Keratinocyte (primary cell): ENCODE data around the gene MYCBP2. TPM values are rescaled to one million over a fixed set of nuclear protein-coding genes. Genes with fewer than 3 reads are reported as not detected.

Source experiments
- DNase-seq: peaks from one replicate; pipeline ENCODE4 v3.0.0-alpha.2; 2011; ENCODE audit warnings: low read depth, missing footprints, low spot score
- FAIRE-seq: peaks from 2 replicates; lab custom pipeline; 2011; peaks lifted over from hg19 to GRCh38; lab: Jason Lieb, UNC
- H2AFZ ChIP-seq: 2 replicates; pipeline ENCODE4 v1.6.0; 2012; ENCODE audit warnings: low read length, control low read depth, inconsistent platforms; ENCODE audit not compliant: control insufficient read depth
- H3K27ac ChIP-seq: 2 replicates; pipeline ENCODE4 v1.5.1; 2011; ENCODE audit warnings: low read length; ENCODE audit not compliant: control insufficient read depth, insufficient read depth
- H3K27me3 ChIP-seq: 3 replicates; pipeline ENCODE4 v1.6.0; 2011; ENCODE audit warnings: low read length; ENCODE audit not compliant: control insufficient read depth, insufficient read depth; ENCODE audit errors: extremely low read depth
- H3K36me3 ChIP-seq, 2 experiments: 2 replicates in 1 of 2; 3 replicates in 1 of 2; pipeline ENCODE4 v1.5.1; 2011; ENCODE audit warnings: low read length in 2 of 2, mild to moderate bottlenecking in 1 of 2; ENCODE audit not compliant: control insufficient read depth in 2 of 2, insufficient read depth in 2 of 2; ENCODE audit errors: extremely low read depth in 1 of 2
- H3K4me1 ChIP-seq: 3 replicates; pipeline ENCODE4 v1.5.1; 2011; ENCODE audit warnings: low read length; ENCODE audit not compliant: control insufficient read depth, insufficient read depth; ENCODE audit errors: extremely low read depth
- H3K4me2 ChIP-seq: 3 replicates; pipeline ENCODE4 v1.6.0; 2011; ENCODE audit warnings: low read depth, low read length; ENCODE audit not compliant: control insufficient read depth, insufficient read depth; ENCODE audit errors: extremely low read depth
- H3K4me3 ChIP-seq, 3 experiments: fragments of 200-600 bp in 1 of 3; sonication (generic) in 1 of 3; 2 replicates in 2 of 3; 3 replicates in 1 of 3; pipeline ENCODE4 v1.5.1; 2011 to 2016; ENCODE audit warnings: low read length in 3 of 3, mild to moderate bottlenecking in 3 of 3, control low read depth in 2 of 3, inconsistent platforms in 1 of 3, low read depth in 1 of 3, mixed read lengths in 1 of 3, mixed run types in 1 of 3, moderate library complexity in 1 of 3; ENCODE audit not compliant: control insufficient read depth in 2 of 3, insufficient read depth in 2 of 3; ENCODE audit errors: extremely low read depth in 1 of 3
- H3K79me2 ChIP-seq: 2 replicates; pipeline ENCODE4 v1.6.0; 2012; ENCODE audit warnings: low read length; ENCODE audit not compliant: control insufficient read depth, insufficient read depth
- H3K9ac ChIP-seq: 3 replicates; pipeline ENCODE4 v1.6.0; 2011; ENCODE audit warnings: low read length; ENCODE audit not compliant: control insufficient read depth, insufficient read depth; ENCODE audit errors: extremely low read depth
- H3K9me1 ChIP-seq: 3 replicates; pipeline ENCODE4 v1.6.0; 2011; ENCODE audit warnings: low read length; ENCODE audit not compliant: control insufficient read depth, insufficient read depth; ENCODE audit errors: extremely low read depth
- H3K9me3 ChIP-seq: 2 replicates; pipeline ENCODE4 v1.5.1; 2012; ENCODE audit warnings: low read depth, low read length; ENCODE audit not compliant: control insufficient read depth
- H4K20me1 ChIP-seq: 3 replicates; pipeline ENCODE4 v1.6.0; 2011; ENCODE audit warnings: low read length; ENCODE audit not compliant: control insufficient read depth, insufficient read depth; ENCODE audit errors: extremely low read depth
- EZH2 ChIP-seq: IDR thresholded peaks from one replicate; pipeline ENCODE4 v1.6.1; 2012; ENCODE audit warnings: inconsistent platforms, mild to moderate bottlenecking, low read length, moderate library complexity
- dilution Hi-C: fragments of 300-500 bp; cut with MboI; formaldehyde crosslinking; loops from one replicate; pipeline ENCODE4 v1.7.0; 2020; ENCODE audit warnings: low sequenced_read_pairs; ENCODE audit not compliant: extremely low pct_ligation_motif_present
- polyA plus RNA-seq, 5 experiments: library from polyadenylated mRNA; depleted of rRNA in 3 of 5; stranded (reverse) in 3 of 5; stranded (forward) in 1 of 5; unstranded in 1 of 5; fragments of >200 nt; gene quantifications; 1 replicate in 1 of 5; 2 replicates in 3 of 5; 3 replicates in 1 of 5; pipeline versions ENCODE4 v1.2.1 to v1.2.3, GENCODE V29; 2011 to 2012; ENCODE audit warnings: missing spikeins in 2 of 5, low read depth in 1 of 5, low replicate concordance in 1 of 5
- TF ChIP-seq, protein P1 (sequence below), 3 experiments: IDR thresholded peaks in 1 of 3; conservative IDR thresholded peaks in 1 of 3; optimal IDR thresholded peaks in 1 of 3; 2 replicates in 2 of 3; 3 replicates in 1 of 3; pipeline versions ENCODE3 to v1.5.1; 2011; ENCODE audit warnings: low read length in 3 of 3, mild to moderate bottlenecking in 3 of 3, moderate library complexity in 2 of 3, control low read depth in 1 of 3, inconsistent platforms in 1 of 3; ENCODE audit not compliant: insufficient read depth in 2 of 3; ENCODE audit errors: extremely low read depth in 1 of 3

MYCBP2 gene
- polyA plus RNA-seq, 1 donor (not counting 4 experiments of a cell fraction or from before 2014, with no cell fraction given) = 43.8 TPM

DNA sequence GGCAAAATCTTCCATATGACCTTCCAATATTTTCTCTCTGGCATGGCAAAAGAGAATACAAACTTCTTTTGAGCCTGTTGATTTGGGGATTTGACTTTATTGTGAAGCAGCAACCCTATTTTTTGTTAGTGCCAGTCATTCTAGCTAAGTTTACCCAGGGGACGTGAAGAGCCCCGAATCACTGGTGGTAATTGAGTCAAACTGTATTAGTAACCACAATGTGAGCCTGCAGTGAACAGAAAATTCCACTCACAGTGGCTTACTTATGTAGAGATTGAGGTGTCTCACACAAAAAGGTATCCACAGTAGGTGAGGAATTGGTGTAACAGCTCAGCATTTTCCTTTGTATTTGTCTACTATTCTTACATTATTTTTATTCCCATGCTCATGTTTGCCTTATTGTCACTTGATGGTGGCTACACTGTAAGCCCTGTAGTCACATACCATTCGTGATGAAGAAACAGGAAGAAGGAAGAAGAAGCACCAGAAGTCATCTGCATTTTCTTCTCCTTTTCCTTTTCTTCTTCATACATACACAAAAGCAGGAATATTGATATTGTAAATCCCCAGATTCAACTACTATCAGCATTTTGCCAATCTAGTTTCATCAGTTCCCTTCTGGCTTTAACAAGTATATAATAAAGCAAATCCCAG, 33.3 kb upstream of the MYCBP2 start:
- dilution Hi-C loops = no loop called here
- no peaks in the 10 kb centered on the region for H3K27me3 ChIP-seq
- no peak overlapping the region for H3K4me2 ChIP-seq
- H3K4me1 ChIP-seq = no peaks in the 10 kb centered on the region
- no peaks in the 10 kb centered on the region for H3K36me3 ChIP-seq
- FAIRE-seq (no peak), DNase-seq (no peak)
- H3K4me3 ChIP-seq = no peak overlapping the region
- H3K9me1 ChIP-seq = no peaks in the 10 kb centered on the region
- H3K9ac ChIP-seq = no peak overlapping the region
- TF ChIP-seq, protein P1, sequence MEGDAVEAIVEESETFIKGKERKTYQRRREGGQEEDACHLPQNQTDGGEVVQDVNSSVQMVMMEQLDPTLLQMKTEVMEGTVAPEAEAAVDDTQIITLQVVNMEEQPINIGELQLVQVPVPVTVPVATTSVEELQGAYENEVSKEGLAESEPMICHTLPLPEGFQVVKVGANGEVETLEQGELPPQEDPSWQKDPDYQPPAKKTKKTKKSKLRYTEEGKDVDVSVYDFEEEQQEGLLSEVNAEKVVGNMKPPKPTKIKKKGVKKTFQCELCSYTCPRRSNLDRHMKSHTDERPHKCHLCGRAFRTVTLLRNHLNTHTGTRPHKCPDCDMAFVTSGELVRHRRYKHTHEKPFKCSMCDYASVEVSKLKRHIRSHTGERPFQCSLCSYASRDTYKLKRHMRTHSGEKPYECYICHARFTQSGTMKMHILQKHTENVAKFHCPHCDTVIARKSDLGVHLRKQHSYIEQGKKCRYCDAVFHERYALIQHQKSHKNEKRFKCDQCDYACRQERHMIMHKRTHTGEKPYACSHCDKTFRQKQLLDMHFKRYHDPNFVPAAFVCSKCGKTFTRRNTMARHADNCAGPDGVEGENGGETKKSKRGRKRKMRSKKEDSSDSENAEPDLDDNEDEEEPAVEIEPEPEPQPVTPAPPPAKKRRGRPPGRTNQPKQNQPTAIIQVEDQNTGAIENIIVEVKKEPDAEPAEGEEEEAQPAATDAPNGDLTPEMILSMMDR (optimal IDR thresholded peaks at IDR 0.05 in 1 of 3, IDR thresholded peaks at IDR 0.05 in 1 of 3, conservative IDR thresholded peaks at IDR 0.05 in 1 of 3; ENCODE audit: extremely low read depth in 1 of 3, insufficient read depth in 2 of 3, low read length in 3 of 3) = no peak
- no peak for TF ChIP-seq EZH2
- H3K27ac ChIP-seq = no peak overlapping the region
- H3K9me3 ChIP-seq = no peaks in the 10 kb centered on the region
- H2AFZ ChIP-seq = no peak overlapping the region
- H4K20me1 ChIP-seq = no peaks in the 10 kb centered on the region
- no peaks in the 10 kb centered on the region for H3K79me2 ChIP-seq

DNA sequence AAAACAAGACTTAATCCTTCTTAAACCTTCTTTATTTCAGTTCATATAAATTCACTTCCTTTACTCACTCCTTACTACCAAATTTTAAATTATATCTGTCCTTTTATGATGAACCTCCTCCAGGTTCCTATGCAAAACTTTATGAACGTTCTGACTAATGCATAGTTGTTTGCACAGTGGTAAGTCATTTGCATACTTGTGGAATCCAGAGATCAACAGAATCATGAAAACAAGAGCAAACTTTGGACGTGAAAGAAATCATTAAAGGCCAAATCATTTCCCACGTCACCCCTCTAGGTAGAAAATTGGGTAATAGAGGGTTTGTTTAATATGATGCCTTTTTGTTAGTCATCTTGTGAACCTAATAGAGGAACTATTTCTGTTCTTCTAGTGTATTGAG, 32.3 kb upstream of the MYCBP2 start:
- no peak for FAIRE-seq
- Histone ChIP-seq H3K4me1 (no peaks in the 10 kb centered on the region), H3K9me1 (no peaks in the 10 kb centered on the region), H2AFZ (no peak overlapping the region), H3K9me3 (no peaks in the 10 kb centered on the region), H3K9ac (no peak overlapping the region), H3K79me2 (no peaks in the 10 kb centered on the region), H3K36me3 (no peaks in the 10 kb centered on the region), H3K27me3 (no peaks in the 10 kb centered on the region), H3K27ac (no peak overlapping the region), H3K4me2 (no peak overlapping the region), H3K4me3 (no peak overlapping the region), H4K20me1 (no peaks in the 10 kb centered on the region)
- DNase-seq = no peak
- dilution Hi-C loops = no loop called here
- no peak for TF ChIP-seq EZH2
- TF ChIP-seq, protein P1 (optimal IDR thresholded peaks at IDR 0.05 in 1 of 3, IDR thresholded peaks at IDR 0.05 in 1 of 3, conservative IDR thresholded peaks at IDR 0.05 in 1 of 3; ENCODE audit: extremely low read depth in 1 of 3, insufficient read depth in 2 of 3, low read length in 3 of 3) = no peak
